Parathyroid adenoma (tissue), 2 donors: Measurements from ENCODE around the gene NRG4.

ENCODE experiments used
- H2AFZ ChIP-seq: fragments of 300-600 bp; sonication (generic); one replicate; pipeline ENCODE4 v1.7.0; 2017; ENCODE audit warnings: antibody characterized with exemption, mild to moderate bottlenecking
- H3K27ac ChIP-seq: fragments of 300-600 bp; sonication (generic); one replicate; pipeline ENCODE4 v1.7.0; 2017
- H3K27me3 ChIP-seq: fragments of 300-600 bp; sonication (generic); one replicate; pipeline ENCODE4 v1.7.0; 2017; ENCODE audit warnings: low read length; ENCODE audit not compliant: control insufficient read depth, insufficient read depth
- H3K36me3 ChIP-seq: fragments of 300-600 bp; sonication (generic); one replicate; pipeline ENCODE4 v1.7.0; 2017; ENCODE audit warnings: low read length; ENCODE audit not compliant: control insufficient read depth, insufficient read depth
- H3K4me1 ChIP-seq: fragments of 300-600 bp; sonication (generic); one replicate; pipeline ENCODE4 v1.7.0; 2017; ENCODE audit warnings: control low read depth
- H3K4me2 ChIP-seq: fragments of 300-600 bp; sonication (generic); one replicate; pipeline ENCODE4 v1.7.0; 2017; ENCODE audit warnings: low read length
- H3K4me3 ChIP-seq: fragments of 300-600 bp; sonication (generic); one replicate; pipeline ENCODE4 v1.7.0; 2017; ENCODE audit warnings: low read depth, low read length
- H3K79me2 ChIP-seq: fragments of 300-600 bp; sonication (generic); one replicate; pipeline ENCODE4 v1.7.0; 2017; ENCODE audit warnings: control low read depth
- H3K9ac ChIP-seq: fragments of 300-600 bp; sonication (generic); one replicate; pipeline ENCODE4 v1.7.0; 2017; ENCODE audit warnings: mild to moderate bottlenecking
- H3K9me3 ChIP-seq: fragments of 300-600 bp; sonication (generic); one replicate; pipeline ENCODE4 v1.7.0; 2017; ENCODE audit warnings: low read length; ENCODE audit not compliant: control insufficient read depth
- CTCF ChIP-seq: fragments of 300-600 bp; sonication (generic); IDR thresholded peaks from one replicate; pipeline ENCODE4 v1.7.0; 2017; ENCODE audit warnings: antibody characterized with exemption, mild to moderate bottlenecking
- donor health status: primary hyperparathyroidism.

Gene NRG4

DNA sequence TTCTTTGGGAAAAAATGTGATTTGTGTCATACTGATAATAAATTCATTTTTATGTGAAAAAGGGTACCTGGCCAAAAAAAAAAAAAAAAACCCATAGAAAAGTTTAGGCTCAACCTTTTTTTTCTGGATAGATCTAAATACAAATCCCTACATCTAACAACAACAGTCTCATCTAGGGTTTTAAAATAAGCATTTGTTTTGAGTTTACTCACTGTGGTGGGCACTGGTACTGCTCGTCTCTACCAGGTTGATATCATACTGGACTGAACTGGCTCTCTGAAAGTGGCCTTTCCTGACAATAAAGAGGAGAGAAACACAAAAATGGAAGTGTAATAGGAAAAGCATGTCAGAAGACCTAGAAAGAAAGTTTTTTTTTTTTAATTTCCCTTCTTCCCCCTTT lies 56.5 kb downstream of the NRG4 start:
- Histone ChIP-seq H2AFZ (no peak overlapping the region), H3K27me3 (no peaks in the 10 kb centered on the region), H3K27ac (no peak overlapping the region), H3K4me1 (no peaks in the 10 kb centered on the region), H3K9me3 (no peaks in the 10 kb centered on the region), H3K4me3 (no peak overlapping the region), H3K79me2 (no peaks in the 10 kb centered on the region), H3K4me2 (no peak overlapping the region), H3K36me3 (no peaks in the 10 kb centered on the region), H3K9ac (no peak overlapping the region)
- TF ChIP-seq CTCF = no peak

DNA sequence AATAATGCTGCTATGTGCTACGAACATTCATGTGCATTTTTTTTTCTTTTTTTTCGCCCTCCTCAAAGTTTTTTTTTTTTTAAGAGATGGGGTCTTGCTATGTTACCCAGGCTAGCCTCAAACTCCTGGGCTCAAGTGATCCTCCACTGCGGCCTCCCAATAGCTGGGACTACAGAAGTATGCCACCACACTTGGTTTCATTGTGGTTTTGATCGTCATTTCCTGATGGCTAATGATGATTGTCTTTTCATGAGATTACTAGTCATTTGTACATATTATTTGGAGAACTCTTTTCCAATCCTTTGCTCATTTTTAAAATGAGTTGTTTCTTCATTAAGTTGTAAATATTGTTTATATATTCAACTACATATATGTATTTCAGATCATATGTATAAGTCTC lies 59.7 kb downstream of the NRG4 start:
- Histone ChIP-seq H3K4me1 (no peaks in the 10 kb centered on the region), H3K9ac (no peak overlapping the region), H3K27me3 (no peaks in the 10 kb centered on the region), H3K9me3 (no peaks in the 10 kb centered on the region), H3K36me3 (no peaks in the 10 kb centered on the region), H3K4me2 (no peak overlapping the region), H2AFZ (no peak overlapping the region), H3K4me3 (no peak overlapping the region), H3K27ac (no peak overlapping the region), H3K79me2 (no peaks in the 10 kb centered on the region)
- TF ChIP-seq CTCF = no peak

DNA sequence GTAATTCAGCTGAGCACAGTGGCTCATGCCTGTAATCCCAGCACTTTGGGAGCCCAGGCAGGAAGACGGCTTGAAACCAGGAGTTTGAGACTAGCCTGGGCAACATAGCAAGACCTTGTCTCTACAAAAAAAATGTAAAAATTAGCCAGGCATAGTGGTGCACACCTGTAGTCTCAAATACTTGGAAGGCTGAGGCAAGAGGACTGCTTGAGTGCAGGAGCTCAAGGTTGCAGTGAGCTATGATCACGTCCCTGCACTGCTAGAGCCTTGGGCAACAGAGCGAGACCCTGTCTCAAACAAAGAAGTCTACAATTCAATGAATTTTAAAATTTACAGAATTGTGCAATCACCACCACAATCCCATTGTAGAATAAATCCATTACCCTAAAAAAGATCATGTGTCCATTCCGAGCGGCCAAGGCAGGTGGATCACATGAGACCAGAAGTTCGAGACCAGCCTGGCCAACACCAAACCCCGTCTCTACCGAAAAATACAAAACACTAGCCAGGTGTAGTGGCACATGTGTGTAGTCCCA lies 63.4 kb downstream of the NRG4 start:
- H3K27me3 ChIP-seq = no peaks in the 10 kb centered on the region
- H3K4me2 ChIP-seq = no peak overlapping the region
- no peak overlapping the region for H3K4me3 ChIP-seq
- no peak overlapping the region for H2AFZ ChIP-seq
- no peaks in the 10 kb centered on the region for H3K79me2 ChIP-seq
- TF ChIP-seq CTCF = no peak
- no peak overlapping the region for H3K9ac ChIP-seq
- H3K9me3 ChIP-seq = no peaks in the 10 kb centered on the region
- H3K27ac ChIP-seq = no peak overlapping the region
- H3K36me3 ChIP-seq = no peaks in the 10 kb centered on the region
- H3K4me1 ChIP-seq = no peaks in the 10 kb centered on the region

GRCh38 chr15:75947092-75947491 lies 65.1 kb downstream of the NRG4 start:
- H2AFZ ChIP-seq = no peak overlapping the region
- H3K9me3 ChIP-seq = no peaks in the 10 kb centered on the region
- no peaks in the 10 kb centered on the region for H3K27me3 ChIP-seq
- no peak overlapping the region for H3K9ac ChIP-seq
- no peak overlapping the region for H3K4me3 ChIP-seq
- H3K27ac ChIP-seq = no peak overlapping the region
- no peaks in the 10 kb centered on the region for H3K36me3 ChIP-seq
- TF ChIP-seq CTCF = no peak
- H3K4me2 ChIP-seq = no peak overlapping the region
- no peaks in the 10 kb centered on the region for H3K4me1 ChIP-seq
- H3K79me2 ChIP-seq = no peaks in the 10 kb centered on the region

DNA sequence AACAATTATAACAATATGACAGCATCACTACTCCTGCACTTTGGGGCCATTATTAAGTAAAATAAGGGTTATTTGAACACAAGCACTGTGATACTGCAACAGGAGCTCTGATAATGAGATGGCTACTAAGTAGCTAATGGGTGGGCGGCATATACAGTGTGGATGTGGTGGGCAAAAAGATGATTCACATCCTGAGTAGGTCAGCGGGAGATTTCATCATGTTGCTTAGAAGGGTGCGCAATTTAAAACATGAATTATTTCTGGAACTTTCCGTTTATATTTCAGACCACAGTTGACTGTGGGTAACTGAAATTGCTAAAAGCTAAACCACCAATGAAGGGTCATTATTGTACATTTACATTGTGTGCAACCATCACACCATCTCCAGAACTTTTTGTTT lies 66.3 kb downstream of the NRG4 start:
- no peaks in the 10 kb centered on the region for H3K79me2 ChIP-seq
- H3K4me1 ChIP-seq = no peaks in the 10 kb centered on the region
- H3K27me3 ChIP-seq = no peaks in the 10 kb centered on the region
- TF ChIP-seq CTCF = no peak
- no peak overlapping the region for H3K4me3 ChIP-seq
- H3K9ac ChIP-seq = no peak overlapping the region
- H3K27ac ChIP-seq = no peak overlapping the region
- H3K9me3 ChIP-seq = no peaks in the 10 kb centered on the region
- no peak overlapping the region for H3K4me2 ChIP-seq
- H2AFZ ChIP-seq = no peak overlapping the region
- H3K36me3 ChIP-seq = no peaks in the 10 kb centered on the region
